GM20000 (cell line): ENCODE measurements around the gene FETUB.

Experiments
- DNase-seq: peaks from one replicate; pipeline ENCODE4 v3.0.0; 2012; ENCODE audit warnings: low spot score
- CTCF ChIP-seq: IDR thresholded peaks from 2 replicates; pipeline ENCODE4 v1.5.1; 2012; ENCODE audit warnings: mild to moderate bottlenecking, control low read depth; ENCODE audit errors: extremely low read depth, missing control alignments

Gene FETUB, protein sequence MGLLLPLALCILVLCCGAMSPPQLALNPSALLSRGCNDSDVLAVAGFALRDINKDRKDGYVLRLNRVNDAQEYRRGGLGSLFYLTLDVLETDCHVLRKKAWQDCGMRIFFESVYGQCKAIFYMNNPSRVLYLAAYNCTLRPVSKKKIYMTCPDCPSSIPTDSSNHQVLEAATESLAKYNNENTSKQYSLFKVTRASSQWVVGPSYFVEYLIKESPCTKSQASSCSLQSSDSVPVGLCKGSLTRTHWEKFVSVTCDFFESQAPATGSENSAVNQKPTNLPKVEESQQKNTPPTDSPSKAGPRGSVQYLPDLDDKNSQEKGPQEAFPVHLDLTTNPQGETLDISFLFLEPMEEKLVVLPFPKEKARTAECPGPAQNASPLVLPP

GRCh38 chr3:186639778-186640472, at the start of gene FETUB:
Gene FETUB (plus strand): TSS chr3:186640399. CDS start chr3:186640461, 62 bp downstream.
- DNase-seq, result no peak
- TF ChIP-seq CTCF, result no peak

GRCh38 chr3:186590580-186591295, 49.5 kb upstream of the FETUB start:
- TF ChIP-seq CTCF, result no peak
- DNase-seq, result no peak

GRCh38 chr3:186592682-186593081, 47.5 kb upstream of the FETUB start:
- TF ChIP-seq CTCF, result no peak
- DNase-seq, result no peak

DNA sequence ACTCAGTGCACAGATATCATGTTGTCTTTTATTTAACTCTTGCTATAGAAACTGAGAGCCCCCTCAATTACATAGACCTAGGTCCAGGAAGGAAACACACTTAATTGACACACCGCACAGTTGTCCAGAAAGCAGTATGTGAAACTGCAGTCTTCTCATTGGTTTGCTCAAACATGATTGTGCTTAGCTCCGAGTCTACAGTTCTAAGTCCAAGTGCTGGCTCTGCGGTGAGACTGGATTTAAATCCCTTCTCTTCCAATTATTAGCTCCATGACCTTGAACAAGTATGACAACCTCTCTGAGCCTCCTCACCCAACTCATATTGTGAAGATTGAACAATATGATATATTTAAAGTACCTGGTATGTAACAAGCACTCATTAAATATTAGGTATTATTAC, 46.3 kb upstream of the FETUB start:
- TF ChIP-seq CTCF, result no peak
- DNase-seq, result no peak

- TF ChIP-seq CTCF, result no peak
- DNase-seq, result no peak
Observed at GRCh38 chr3:186594591-186595113, 45.5 kb upstream of the FETUB start.

GRCh38 chr3:186596568-186597287, 43.5 kb upstream of the FETUB start:
- DNase-seq, result no peak
- TF ChIP-seq CTCF, result no peak
